Choroid plexus epithelial cell (primary cell): ENCODE results near the gene DAZAP2.
"Not testable (repeated sequence)": the region's sequence is repeated elsewhere in the genome, so short reads cannot be mapped to it uniquely, and the experiment has no call there.

ENCODE experiments used
- DNase-seq: peaks from one replicate; pipeline ENCODE4 v3.0.0-alpha.2; 2010; ENCODE audit warnings: low read depth
- H3K4me3 ChIP-seq: 2 replicates; pipeline ENCODE4 v1.5.1; 2011; ENCODE audit warnings: low read depth, mild to moderate bottlenecking, control low read depth, low read length, moderate library complexity
- TF ChIP-seq, protein P1 (sequence below): conservative IDR thresholded peaks from 2 replicates; pipeline ENCODE4 v1.5.1; 2011; ENCODE audit warnings: low read depth, mild to moderate bottlenecking, control low read depth, inconsistent platforms, low read length, moderate library complexity

The DAZAP2 gene

GRCh38 chr12:51217133-51217967 lies 21.3 kb upstream of the DAZAP2 start:
- H3K4me3 ChIP-seq: peak overlapping the region; percentile 84
- TF ChIP-seq, protein P1, sequence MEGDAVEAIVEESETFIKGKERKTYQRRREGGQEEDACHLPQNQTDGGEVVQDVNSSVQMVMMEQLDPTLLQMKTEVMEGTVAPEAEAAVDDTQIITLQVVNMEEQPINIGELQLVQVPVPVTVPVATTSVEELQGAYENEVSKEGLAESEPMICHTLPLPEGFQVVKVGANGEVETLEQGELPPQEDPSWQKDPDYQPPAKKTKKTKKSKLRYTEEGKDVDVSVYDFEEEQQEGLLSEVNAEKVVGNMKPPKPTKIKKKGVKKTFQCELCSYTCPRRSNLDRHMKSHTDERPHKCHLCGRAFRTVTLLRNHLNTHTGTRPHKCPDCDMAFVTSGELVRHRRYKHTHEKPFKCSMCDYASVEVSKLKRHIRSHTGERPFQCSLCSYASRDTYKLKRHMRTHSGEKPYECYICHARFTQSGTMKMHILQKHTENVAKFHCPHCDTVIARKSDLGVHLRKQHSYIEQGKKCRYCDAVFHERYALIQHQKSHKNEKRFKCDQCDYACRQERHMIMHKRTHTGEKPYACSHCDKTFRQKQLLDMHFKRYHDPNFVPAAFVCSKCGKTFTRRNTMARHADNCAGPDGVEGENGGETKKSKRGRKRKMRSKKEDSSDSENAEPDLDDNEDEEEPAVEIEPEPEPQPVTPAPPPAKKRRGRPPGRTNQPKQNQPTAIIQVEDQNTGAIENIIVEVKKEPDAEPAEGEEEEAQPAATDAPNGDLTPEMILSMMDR: peak; percentile 32
- DNase-seq: peak; percentile 26

- peak within 1 kb of the TSS; percentile 84 for H3K4me3 ChIP-seq
- DNase-seq: peak; percentile 79
- TF ChIP-seq, protein P1: peak; percentile 57
These were observed 20.5 kb upstream of the DAZAP2 start, which contains the start of gene POU6F1 for GRCh38 chr12:51217968-51218606. TSS of gene POU6F1 (minus strand) at chr12:51218062. CDS start at chr12:51206836, 11,226 bp downstream.

GRCh38 chr12:51218607-51219161 lies 19.9 kb upstream of the DAZAP2 start:
- DNase-seq: no peak
- H3K4me3 ChIP-seq: peak overlapping the region; percentile 84
- TF ChIP-seq, protein P1: no peak

DNA sequence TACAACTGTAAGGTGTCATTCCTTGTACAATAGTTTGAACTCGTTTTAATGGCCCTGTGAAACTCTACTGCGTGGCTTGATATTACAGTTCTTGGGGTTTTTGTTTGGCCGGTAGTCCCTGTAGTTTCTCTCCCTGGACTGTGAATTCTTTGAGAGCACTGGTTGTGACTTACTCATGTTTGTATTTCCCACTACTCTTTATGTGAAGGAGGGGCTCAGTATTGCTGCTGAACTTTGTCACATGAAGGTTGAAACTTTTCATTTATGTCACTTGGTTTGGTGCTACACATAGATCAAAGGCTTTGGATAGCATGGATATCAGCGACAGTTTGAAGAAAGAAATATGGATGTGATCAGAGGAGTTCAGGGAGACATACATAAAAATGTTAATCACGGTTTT lies 19.3 kb upstream of the DAZAP2 start:
- no peak for DNase-seq
- no peak overlapping the region for H3K4me3 ChIP-seq

DNA sequence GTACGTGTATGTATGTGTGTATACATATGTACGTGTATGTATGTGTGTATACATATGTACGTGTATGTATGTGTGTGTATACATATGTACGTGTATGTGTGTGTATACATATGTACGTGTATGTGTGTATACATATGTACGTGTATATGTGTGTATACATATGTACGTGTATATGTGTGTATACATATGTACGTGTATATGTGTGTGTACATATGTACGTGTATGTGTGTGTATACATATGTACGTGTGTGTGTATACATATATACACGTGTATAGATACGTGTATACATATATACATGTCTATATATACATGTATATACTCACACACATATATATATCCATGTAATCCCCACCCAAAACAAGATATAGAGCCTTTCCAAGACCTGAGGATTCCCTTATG lies 18.8 kb upstream of the DAZAP2 start:
- DNase-seq, H3K4me3 ChIP-seq: not testable (repeated sequence)

More for the DNA sequence above, 19.3 kb upstream of the DAZAP2 start:
- TF ChIP-seq, protein P1: no peak

DNA sequence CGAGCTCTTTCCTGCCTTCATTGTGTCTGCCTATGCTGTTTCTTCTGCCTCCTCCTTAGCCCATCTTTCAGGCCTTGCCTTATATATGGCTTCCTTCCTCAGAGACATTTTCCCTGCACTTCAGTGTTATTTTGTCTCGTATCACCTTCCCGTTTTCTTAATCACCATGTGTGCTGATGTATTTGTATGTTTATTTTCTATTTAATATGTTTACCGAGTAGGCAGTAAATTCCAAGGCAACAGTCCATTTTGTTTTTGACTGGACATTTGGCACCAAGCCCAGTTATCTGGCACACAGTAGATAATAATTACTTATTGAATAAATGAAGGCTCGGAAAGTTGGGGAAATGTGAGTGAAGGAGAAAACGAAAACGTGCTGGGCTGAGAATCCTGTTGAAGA lies 16.2 kb upstream of the DAZAP2 start:
- no peak overlapping the region for H3K4me3 ChIP-seq
- TF ChIP-seq, protein P1: no peak
- DNase-seq: no peak

DNA sequence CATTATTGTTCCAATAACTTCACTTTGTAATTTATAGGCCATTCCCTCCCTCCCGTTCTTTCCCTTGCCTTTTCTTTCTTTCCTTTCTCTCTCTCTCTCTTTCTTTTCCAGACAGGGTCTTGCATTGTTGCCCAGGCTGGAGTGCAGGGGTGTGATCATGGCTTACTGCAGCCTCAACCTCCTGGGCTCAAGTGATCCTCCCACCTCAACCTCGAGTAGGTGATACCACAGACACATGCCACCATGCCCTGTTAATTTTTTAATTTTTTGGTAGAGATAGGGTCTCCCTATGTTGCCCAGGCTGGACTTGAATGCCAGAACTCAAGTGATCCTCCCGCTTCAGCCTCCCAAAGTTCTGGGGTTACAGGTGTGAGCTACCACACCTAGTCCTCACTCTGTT lies 14.0 kb upstream of the DAZAP2 start:
- H3K4me3 ChIP-seq: no peak overlapping the region
- TF ChIP-seq, protein P1: no peak
- no peak for DNase-seq
